GM18507 (cell line): Measurements from ENCODE around the gene TMEM132D.

Experiments used
- DNase-seq: peaks from one replicate; pipeline ENCODE4 v3.0.0; 2011; ENCODE audit warnings: low read depth; ENCODE audit not compliant: insufficient read length; ENCODE audit errors: extremely low spot score
- FAIRE-seq: peaks from 2 replicates; lab custom pipeline; 2011; peaks lifted over from hg19 to GRCh38; lab: Jason Lieb, UNC

The TMEM132D gene

GRCh38 chr12:129109174-129110001 is 794.4 kb downstream of the TMEM132D start:
- DNase-seq (no peak), FAIRE-seq (no peak)

DNA sequence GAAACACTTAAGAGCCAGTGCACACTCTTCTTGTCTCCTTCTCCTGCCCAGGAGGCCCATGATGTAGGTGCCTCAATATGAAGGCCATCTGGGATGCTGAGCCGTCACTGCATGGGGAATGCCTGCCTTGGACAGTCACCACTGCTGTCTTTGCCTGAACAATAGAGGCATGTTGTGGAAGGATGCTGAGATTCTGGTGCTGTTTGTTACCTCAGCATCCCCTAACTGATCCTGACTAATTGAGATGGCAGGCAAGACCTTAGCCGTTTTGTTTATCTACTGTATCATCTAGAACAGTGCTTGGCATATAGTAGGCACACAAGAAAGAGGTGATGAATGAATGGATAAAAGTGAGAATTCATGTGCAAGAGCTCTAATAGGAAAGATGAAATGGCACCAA is 797.1 kb downstream of the TMEM132D start:
- FAIRE-seq (no peak), DNase-seq (no peak)

- DNase-seq, result no peak
- FAIRE-seq, result no peak
Observed at GRCh38 chr12:129103231-129103630, 800.6 kb downstream of the TMEM132D start.

- FAIRE-seq, result no peak
- no peak for DNase-seq
Observed at GRCh38 chr12:129102233-129102632, 801.6 kb downstream of the TMEM132D start.

DNA sequence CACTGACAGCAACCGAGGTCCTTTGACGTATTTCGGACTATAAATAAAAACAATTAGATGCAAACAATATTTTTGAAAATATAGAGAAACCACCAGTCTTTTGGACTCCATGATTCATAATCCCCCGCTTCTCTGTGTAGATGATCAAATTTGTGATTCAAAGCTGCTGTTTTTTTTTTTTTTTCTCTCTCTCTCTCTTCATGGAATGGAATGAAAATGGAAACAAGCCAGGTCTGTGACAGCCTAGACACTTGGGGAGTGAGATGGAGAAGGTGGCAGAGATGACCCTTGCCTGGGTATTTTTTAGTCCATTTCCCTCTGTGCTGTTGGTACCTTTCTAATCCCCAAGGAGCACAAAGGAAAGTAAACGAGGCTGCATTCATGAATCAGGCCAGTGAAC is 802.0 kb downstream of the TMEM132D start:
- no peak for DNase-seq
- FAIRE-seq, result no peak

DNA sequence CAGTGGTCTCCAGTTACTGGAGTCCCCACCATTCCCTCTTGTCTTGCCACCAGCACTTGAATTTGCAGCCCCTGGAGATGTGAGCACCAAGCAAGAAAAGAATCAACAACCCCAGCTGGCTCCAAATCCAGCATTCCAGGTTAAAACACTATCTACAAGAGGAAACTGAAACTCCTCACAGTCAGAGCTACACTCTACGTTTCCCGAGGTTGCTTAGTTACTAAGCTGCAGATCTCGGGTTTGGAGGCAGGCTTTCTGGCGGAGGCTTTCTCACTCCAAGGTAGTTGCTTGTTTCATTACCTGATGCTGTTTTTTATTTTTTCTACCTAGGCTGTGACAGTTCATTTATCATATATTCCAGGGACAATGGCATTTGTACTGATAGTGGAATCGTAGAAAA is 802.4 kb downstream of the TMEM132D start:
- no peak for DNase-seq
- FAIRE-seq, result no peak

GRCh38 chr12:129097451-129097850 is 806.4 kb downstream of the TMEM132D start:
- FAIRE-seq (no peak), DNase-seq (no peak)

- DNase-seq (no peak), FAIRE-seq (no peak)
Observed at GRCh38 chr12:129096968-129097367, 806.9 kb downstream of the TMEM132D start.

DNA sequence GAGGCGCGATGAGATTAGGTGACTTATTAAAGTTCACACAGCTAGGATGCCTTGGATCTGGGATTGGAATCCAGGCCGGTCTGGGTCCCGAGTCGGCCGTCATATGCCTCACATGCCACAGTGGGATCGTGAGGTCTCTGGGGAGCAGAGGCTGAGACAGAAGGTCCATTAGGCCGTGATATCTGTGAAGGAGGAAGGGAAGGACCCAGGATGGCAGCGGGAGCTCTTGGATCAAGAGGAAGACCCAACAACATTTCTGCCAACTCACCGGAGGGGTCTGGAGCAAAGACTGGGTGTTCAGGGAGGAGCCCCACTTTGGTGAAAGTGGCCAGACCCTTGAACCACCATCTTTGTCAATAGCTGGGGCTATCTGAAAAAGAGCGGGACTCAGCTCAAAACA is 807.6 kb downstream of the TMEM132D start:
- DNase-seq (no peak), FAIRE-seq (no peak)

- DNase-seq (no peak), FAIRE-seq (no peak)
Observed at GRCh38 chr12:129089576-129089975, 814.2 kb downstream of the TMEM132D start.

DNA sequence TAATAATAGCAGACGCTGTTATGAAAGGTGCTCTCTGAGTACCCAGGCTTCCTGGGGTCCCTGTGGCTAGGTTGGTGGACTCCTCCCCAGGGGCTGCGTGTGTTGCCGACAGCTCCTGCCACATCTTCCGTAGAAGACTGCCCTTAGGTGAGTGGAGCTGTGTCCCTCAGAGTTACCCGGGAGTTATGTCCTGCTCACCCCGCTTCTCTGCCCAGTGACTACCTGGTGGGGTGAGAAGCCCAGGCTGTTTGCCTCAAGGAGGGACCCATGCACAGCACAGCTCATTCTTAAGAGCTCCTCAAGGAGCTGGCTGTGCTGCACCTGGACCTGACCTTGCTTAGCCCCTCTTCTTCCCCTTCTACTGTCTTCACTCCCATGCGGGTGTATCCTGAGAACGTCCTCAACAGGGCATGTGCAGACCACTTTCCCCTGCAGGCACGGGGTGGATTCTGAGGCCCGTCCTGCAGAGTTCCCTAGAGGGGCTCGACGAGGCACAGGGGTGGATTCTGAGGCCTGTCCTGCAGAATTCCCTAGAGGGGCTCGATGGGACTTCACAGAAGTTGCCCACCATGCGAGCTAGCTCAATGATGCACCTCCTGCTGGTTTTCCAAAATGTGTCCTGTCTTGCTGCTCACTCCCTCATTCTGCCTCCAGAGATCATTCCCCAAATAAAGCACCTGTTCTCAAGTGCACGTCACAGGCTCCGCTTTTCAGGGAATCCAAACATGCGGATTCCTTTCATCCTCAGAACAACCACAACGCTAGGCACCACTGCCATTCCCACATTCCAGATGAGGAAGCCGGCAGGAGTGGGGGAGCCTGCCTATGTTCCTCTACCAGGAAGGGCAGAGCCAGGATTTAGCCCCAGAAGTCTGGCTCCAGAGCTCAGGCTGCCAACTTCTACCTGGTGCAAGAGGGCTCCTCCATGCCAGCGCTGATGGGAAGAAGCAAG is 818.7 kb downstream of the TMEM132D start:
- FAIRE-seq (no peak), DNase-seq (no peak)

- no peak for DNase-seq
- FAIRE-seq, result no peak
Observed at GRCh38 chr12:129083121-129083840, 820.5 kb downstream of the TMEM132D start.

DNA sequence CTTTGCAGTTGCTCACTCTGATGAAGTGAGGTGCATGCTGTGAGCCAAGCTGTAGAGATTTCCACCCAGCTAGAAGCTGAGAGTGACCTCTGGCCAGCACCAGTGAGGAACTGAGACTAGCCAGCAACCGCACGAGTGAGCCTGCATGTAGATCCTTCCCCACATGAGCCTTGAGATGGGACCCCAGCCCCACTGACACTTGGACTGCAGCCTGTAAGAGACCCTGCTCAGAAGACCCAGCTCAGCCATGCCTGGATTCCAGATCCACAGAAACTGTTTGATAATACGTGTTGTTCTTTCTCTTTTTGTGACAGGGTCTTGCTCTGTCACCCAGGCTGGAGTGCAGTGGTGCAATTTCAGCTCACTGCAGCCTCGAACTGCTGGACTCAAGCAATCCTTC is 821.4 kb downstream of the TMEM132D start:
- DNase-seq (no peak), FAIRE-seq (no peak)

- no peak for DNase-seq
- FAIRE-seq, result no peak
Observed at GRCh38 chr12:129081755-129082250, 822.0 kb downstream of the TMEM132D start.

DNA sequence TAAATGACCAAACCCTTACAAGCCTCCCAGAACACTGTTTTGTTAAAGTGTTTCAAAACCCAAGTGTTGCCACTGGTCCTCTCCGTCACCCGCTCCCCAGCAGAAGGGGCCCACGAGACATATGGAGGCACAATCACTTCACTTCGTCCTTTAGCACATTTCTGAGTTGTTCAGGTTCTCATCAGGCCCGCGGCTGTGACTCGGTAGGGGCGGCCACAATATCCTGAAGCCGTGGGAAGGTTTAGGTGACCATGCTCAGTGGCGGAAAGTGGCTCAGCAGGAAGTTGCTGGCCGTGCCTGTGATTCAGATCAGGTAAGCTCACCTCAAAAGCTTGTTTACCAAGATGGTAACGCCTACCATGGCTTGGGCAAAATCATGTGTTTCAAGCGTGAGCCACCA is 823.0 kb downstream of the TMEM132D start:
- DNase-seq, result no peak

DNA sequence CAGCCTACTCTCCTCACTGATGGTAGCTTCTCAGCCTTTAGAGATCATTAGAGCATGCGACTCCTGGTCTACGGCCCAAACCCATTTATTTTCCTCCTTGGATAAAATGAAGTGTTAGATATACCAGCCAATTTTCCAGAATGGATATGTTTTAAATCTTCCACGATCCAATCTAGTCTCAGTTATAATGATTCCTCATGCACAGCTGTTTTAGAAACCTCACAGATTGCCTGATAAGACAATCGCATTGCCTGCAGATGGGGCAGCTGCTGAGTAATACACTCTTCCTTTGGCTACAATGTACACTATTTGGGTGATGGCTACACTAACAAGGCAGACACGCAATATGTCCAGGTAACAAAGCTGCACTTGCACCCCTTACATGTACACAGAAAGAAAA is 823.4 kb downstream of the TMEM132D start:
- FAIRE-seq (no peak), DNase-seq (no peak)

More for the DNA sequence above, 823.0 kb downstream of the TMEM132D start:
- no peak for FAIRE-seq

DNA sequence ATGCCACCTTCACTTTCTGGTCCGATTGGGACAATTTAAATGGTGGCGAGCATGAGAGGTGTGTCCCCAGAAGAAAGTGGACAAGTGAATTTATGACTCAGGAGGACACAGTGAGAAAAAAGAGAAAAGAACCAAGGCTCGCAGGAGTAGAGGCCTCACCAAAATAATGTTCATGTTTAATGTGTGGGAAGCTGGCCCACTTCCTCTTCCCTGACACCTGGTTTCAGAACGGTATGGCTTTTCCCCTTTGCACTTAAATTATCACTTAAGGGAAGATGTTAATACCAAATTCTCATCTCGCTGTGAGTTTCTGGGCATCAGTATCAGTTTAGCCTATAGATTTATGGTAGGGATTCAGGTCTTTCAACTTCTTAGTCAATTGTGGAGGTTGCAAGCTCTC is 824.1 kb downstream of the TMEM132D start:
- DNase-seq, result no peak
- no peak for FAIRE-seq

DNA sequence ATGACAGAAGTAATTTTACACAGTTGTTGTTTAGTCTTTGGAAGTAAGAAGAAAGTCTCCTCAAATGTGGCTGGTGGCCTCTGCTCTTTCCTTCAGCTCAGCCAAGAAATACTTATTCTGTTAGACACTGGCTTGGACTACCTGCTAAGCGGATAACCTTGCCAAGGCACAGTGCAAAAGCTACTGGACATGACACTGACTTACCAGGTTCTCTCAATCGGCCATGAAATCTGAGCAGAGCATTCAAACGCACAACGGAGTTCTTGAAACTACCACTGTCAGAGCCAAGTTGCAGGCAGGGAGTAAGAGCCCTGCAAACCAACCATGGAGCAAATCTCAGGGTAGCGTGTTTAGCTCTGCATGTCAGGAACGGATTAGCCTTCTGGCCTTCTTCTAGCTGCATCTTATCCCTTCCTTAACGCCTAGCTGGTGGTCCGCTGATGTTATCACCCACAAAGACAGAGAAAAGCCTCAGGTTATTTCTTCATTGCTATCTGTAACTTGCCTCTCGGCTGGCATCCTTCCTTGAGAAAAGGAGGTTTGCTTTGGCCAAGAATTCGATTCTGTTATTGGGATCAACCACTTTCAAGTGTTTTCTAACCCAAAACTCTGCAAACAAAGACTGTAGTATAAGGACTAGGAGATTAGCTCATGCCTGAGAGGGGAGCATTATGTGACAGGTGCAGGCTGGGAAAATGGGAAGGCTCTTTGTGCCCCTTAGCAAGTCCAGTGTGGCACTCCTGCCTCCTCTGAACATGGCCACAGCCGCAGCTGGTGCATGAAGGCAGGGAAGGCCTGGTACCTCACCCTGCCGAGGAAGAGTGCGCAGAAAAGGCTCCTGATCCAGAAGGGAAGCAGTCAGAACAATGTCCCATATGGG is 827.1 kb downstream of the TMEM132D start:
- no peak for FAIRE-seq
- no peak for DNase-seq
